ENCODE data around the gene UBXN11. TPM values are rescaled to one million over a fixed set of nuclear protein-coding genes. Genes with fewer than 3 reads are reported as not detected.
A peak's percentile ranks its signal among the peaks of the same experiment; 100 is the strongest.
"Not testable (repeated sequence)": the region's sequence is repeated elsewhere in the genome, so short reads cannot be mapped to it uniquely, and the experiment has no call there.

UBXN11 gene
- total and polyA plus RNA-seq, 2 donors (not counting 1 experiment from before 2014, with no cell fraction given), result 68.0 to 81.4 TPM

DNA sequence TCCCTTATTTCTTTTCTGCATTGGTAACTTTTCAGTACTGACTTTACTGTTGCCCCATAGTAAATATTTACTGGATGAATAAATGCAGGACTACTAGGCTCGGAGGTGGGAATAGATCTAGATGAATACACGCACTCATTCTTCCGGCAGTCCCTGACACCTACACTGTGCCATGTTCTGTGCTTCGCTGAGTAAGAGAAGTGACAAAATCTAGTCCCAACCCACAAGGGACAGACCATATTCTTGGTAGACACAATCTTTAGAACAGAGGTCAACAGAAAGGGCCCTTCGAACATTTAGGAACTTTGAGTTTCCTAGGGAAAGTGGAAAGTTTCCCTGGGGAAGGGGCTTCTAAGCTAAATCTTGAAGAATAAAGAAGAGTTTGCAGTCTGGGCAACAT lies 8.1 kb upstream of the UBXN11 start:
- intact Hi-C loops (cut with micrococcal nuclease), result loop anchor here (10.0 kb wide), 1 partner anchor 120 kb away; the partner anchor contains the start of gene DHDDS
- CTCF ChIA-PET, result interaction anchor here (1.1 to 30.0 kb wide), 6 partner anchors 8 to 80 kb away, joined by 3 to 1400 read pairs (median 6); partner anchors contain the start of genes CEP85, SH3BGRL3 and UBXN11
- 78% methylated on average over 3 of the region's 5 CpGs for WGBS (ENCODE audit: insufficient coverage)
- Histone ChIP-seq H3K27ac (ENCODE audit: low read length in 2 of 2) (peak overlapping the region; percentile 67 to 86), H3K9ac (ENCODE audit: low read length) (peak overlapping the region; percentile 85), H4K20me1 (ENCODE audit: control insufficient read depth, insufficient read depth, low read length, poor library complexity, severe bottlenecking) (peaks cover 17% of the 10 kb centered on the region), H3K79me2 (ENCODE audit: control insufficient read depth, insufficient read depth, low read length) (peaks cover 74% of the 10 kb centered on the region), H3K4me3 (ENCODE audit: control extremely low read depth in 1 of 5, extremely low read depth in 1 of 5, insufficient read depth in 1 of 5, low read depth in 2 of 5, low read length in 4 of 5) (peak overlapping the region in 1 of 5 experiments; percentile 95), H3K9me3 (ENCODE audit: control extremely low read depth in 1 of 3, control insufficient read depth in 2 of 3, insufficient read depth in 1 of 3, low read length in 2 of 3) (no peaks in the 10 kb centered on the region), H2AFZ (ENCODE audit: insufficient read depth, low read depth, low read length, poor library complexity, severe bottlenecking) (no peak overlapping the region), H3K4me1 (ENCODE audit: control insufficient read depth in 2 of 2, insufficient read depth in 2 of 2, low read length in 2 of 2) (peaks cover 60 to 65% of the 10 kb centered on the region in 2 donors), H3K27me3 (replicated peaks in 1 of 4; ENCODE audit: control extremely low read depth in 1 of 4, control insufficient read depth in 3 of 4, insufficient read depth in 4 of 4, low read length in 3 of 4) (no peaks in the 10 kb centered on the region), H3K36me3 (replicated peaks in 1 of 2; ENCODE audit: control extremely low read depth in 1 of 2, control insufficient read depth in 1 of 2, extremely low read depth in 1 of 2, insufficient read depth in 2 of 2, low read length in 1 of 2) (peaks cover 0 to 10% of the 10 kb centered on the region in 2 experiments), H3K4me2 (replicated peaks; ENCODE audit: low read depth, low read length, poor library complexity, severe bottlenecking) (peak overlapping the region; percentile 73)
- Mint-ChIP-seq H3K4me3 (peak overlapping the region; percentile 64), H3K27ac (peak overlapping the region; percentile 97), H3K9me3 (ENCODE audit: insufficient read depth) (no peaks in the 10 kb centered on the region), H3K27me3 (no peaks in the 10 kb centered on the region), H3K4me1 (peaks cover 57% of the 10 kb centered on the region)
- ATAC-seq (ENCODE audit: low read depth), result no peak
- POLR2A ChIA-PET, result interaction anchor here (0.6 to 15.2 kb wide), 4 partner anchors 8 to 30 kb away, joined by 3 to 1239 read pairs (median 5); partner anchors contain the start of genes SH3BGRL3 and UBXN11
- TF ChIP-seq EZH2 (IDR thresholded peaks at IDR 0.05; ENCODE audit: borderline replicate concordance, insufficient read depth, low read depth, low read length, poor library complexity, severe bottlenecking), result no peak
- no peak for DNase-seq

DNA sequence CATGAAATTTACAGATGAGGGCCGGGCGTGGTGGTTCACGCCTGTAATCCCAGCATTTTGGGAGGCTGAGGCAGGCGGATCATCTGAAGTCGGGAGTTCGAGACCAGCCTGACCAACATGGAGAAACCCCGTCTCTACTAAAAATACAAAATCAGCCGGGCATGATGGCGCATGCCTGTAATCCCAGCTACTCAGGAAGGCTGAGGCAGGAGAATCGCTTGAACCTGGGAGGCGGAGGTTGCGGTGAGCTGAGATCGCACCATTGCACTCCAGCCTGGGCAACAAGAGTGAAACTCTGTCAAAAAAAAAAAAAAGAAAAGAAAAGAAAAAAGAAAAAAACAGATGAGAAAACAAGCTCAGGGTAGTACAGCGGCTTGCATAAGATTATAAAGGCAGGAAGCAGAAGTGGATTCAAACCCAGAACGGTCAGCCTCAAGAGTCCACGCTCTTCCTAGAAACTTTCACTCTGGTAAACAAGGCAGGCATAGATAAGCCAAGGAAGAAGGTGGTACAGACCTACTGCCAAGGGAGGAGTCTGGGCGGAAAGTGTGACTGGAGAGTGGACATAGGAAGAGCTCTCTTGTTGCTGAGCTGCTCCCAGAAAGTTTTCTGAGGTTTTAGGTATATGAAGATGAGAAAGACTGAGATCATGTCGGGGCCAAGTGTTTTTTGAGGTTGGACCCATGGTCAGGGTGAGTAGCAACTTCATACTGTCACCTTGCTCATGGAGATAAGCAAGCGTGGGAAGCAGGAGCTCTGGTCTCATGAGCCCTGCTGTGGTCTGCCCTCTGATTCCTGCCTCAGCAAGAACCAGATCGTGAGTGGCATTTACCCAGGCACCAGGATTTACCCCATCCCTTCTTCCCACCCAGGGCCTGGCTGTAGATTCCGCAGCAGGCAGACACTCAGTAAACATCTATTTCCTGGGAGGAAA lies 1.8 kb upstream of the UBXN11 start:
- H3K9ac ChIP-seq (ENCODE audit: low read length); DNase-seq; H3K27me3 ChIP-seq (replicated peaks in 1 of 4; ENCODE audit: control extremely low read depth in 1 of 4, control insufficient read depth in 3 of 4, insufficient read depth in 4 of 4, low read length in 3 of 4); H3K4me3 ChIP-seq (ENCODE audit: control extremely low read depth in 1 of 5, extremely low read depth in 1 of 5, insufficient read depth in 1 of 5, low read depth in 2 of 5, low read length in 4 of 5); ATAC-seq (ENCODE audit: low read depth); H3K36me3 ChIP-seq (replicated peaks in 1 of 2; ENCODE audit: control extremely low read depth in 1 of 2, control insufficient read depth in 1 of 2, extremely low read depth in 1 of 2, insufficient read depth in 2 of 2, low read length in 1 of 2); H3K9me3 Mint-ChIP-seq (ENCODE audit: insufficient read depth); H4K20me1 ChIP-seq (ENCODE audit: control insufficient read depth, insufficient read depth, low read length, poor library complexity, severe bottlenecking); H3K27ac ChIP-seq (ENCODE audit: low read length in 2 of 2); H3K4me2 ChIP-seq (replicated peaks; ENCODE audit: low read depth, low read length, poor library complexity, severe bottlenecking); H3K27me3 Mint-ChIP-seq; H2AFZ ChIP-seq (ENCODE audit: insufficient read depth, low read depth, low read length, poor library complexity, severe bottlenecking); intact Hi-C loops (cut with micrococcal nuclease); H3K9me3 ChIP-seq (ENCODE audit: control extremely low read depth in 1 of 3, control insufficient read depth in 2 of 3, insufficient read depth in 1 of 3, low read length in 2 of 3): not testable (repeated sequence)
- ChIA-PET POLR2A (interaction anchor here (0.6 to 5.6 kb wide), 5 partner anchors 8 to 24 kb away, joined by 5 to 47 read pairs (median 10); partner anchors contain the start of gene CD52), CTCF (interaction anchor here (0.6 to 30.0 kb wide), 7 partner anchors 10 to 1052 kb away, joined by 3 to 1400 read pairs (median 5); partner anchors contain the start of genes CD52 and SH3BGRL3)
- WGBS (ENCODE audit: insufficient coverage), result 88% methylated on average over 7 of the region's 21 CpGs
- H3K79me2 ChIP-seq (ENCODE audit: control insufficient read depth, insufficient read depth, low read length), result peaks cover 49% of the 10 kb centered on the region
- Mint-ChIP-seq H3K4me1 (peaks cover 37% of the 10 kb centered on the region), H3K27ac (peak overlapping the region; percentile 81), H3K4me3 (peak overlapping the region; percentile 9)
- peaks cover 34 to 45% of the 10 kb centered on the region in 2 donors for H3K4me1 ChIP-seq (ENCODE audit: control insufficient read depth in 2 of 2, insufficient read depth in 2 of 2, low read length in 2 of 2)
